GM23338 (cell line): ENCODE results near the gene PROX1. TPM values are rescaled to one million over a fixed set of nuclear protein-coding genes. Genes with fewer than 3 reads are reported as not detected.

ENCODE experiments used
- JUNB ChIP-seq: IDR thresholded peaks from one replicate; pipeline ENCODE4 v1.6.1; 2016; ENCODE audit warnings: antibody characterized with exemption; ENCODE audit not compliant: unreplicated experiment
- STAT1 ChIP-seq: IDR thresholded peaks from one replicate; pipeline ENCODE4 v1.6.1; 2016; ENCODE audit warnings: antibody characterized with exemption; ENCODE audit not compliant: unreplicated experiment
- ZNF114 ChIP-seq: fragments of 250-450 bp; sonication (Bioruptor Pico); IDR thresholded peaks from 2 replicates; pipeline ENCODE4 v1.5.0; 2020; ENCODE audit warnings: mild to moderate bottlenecking, moderate library complexity
- polyA plus RNA-seq: library from polyadenylated mRNA; unstranded; fragments of >200 nt; fragmentation: Nextera tagmentation; extraction: Ambion mirVana; gene quantifications from 2 replicates; pipeline ENCODE4 v1.2.1, GENCODE V29; 2016
- total RNA-seq: library from RNA; depleted of rRNA; stranded (reverse); fragments of >200 nt; shearing (Covaris generic); gene quantifications from 2 replicates; pipeline ENCODE4 v1.2.3, GENCODE V29; 2014
- TF ChIP-seq, protein P1 (sequence below): fragments of 250-450 bp; sonication (Bioruptor Pico); IDR thresholded peaks from 2 replicates; pipeline ENCODE4 v1.5.0; 2020; ENCODE audit warnings: mild to moderate bottlenecking, moderate library complexity
- TF ChIP-seq, protein P2 (sequence below): IDR thresholded peaks from 2 replicates; pipeline ENCODE4 v1.6.1; 2016; ENCODE audit warnings: antibody characterized with exemption
- TF ChIP-seq, protein P3 (sequence below), 2 experiments: fragments of 200-600 bp in 1 of 2; sonication (generic) in 1 of 2; conservative IDR thresholded peaks; 2 replicates each; pipeline versions ENCODE4 v1.5.1 to v1.6.1; 2016 to 2017; ENCODE audit warnings: antibody characterized with exemption in 2 of 2, low read depth in 2 of 2, mild to moderate bottlenecking in 2 of 2, moderate library complexity in 1 of 2

The PROX1 gene
- total and polyA plus RNA-seq, 2 experiments from 2014 or later = 0.49 to 0.66 TPM

DNA sequence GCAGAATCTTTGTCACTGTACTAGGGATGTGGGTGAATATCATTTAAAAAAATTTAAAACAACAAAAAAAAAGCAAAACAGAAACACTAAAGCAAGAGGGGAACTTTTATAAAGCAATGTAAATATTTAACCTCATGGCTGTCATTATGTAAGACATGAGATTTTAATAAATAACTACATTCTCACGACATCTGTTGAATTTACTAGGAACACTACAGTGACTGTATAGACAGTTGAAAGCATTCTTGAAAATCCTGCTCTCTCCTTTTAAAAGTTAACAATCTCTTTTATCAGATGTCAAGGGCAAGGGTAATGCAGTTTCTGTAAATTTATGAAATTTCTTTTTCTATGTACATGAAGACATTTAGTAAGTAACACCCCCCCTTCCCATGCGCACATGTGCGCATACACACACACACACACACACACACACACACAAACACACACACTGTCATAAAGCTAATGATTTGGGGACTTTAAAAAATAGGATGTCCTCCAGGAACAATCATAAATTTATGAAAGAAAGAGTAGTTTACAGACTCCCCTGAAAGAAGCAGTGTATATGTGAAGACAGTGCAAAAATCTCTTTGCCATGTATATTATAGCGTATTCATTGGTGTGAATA is 51.7 kb downstream of the PROX1 start (continued):
- TF ChIP-seq, protein P1, sequence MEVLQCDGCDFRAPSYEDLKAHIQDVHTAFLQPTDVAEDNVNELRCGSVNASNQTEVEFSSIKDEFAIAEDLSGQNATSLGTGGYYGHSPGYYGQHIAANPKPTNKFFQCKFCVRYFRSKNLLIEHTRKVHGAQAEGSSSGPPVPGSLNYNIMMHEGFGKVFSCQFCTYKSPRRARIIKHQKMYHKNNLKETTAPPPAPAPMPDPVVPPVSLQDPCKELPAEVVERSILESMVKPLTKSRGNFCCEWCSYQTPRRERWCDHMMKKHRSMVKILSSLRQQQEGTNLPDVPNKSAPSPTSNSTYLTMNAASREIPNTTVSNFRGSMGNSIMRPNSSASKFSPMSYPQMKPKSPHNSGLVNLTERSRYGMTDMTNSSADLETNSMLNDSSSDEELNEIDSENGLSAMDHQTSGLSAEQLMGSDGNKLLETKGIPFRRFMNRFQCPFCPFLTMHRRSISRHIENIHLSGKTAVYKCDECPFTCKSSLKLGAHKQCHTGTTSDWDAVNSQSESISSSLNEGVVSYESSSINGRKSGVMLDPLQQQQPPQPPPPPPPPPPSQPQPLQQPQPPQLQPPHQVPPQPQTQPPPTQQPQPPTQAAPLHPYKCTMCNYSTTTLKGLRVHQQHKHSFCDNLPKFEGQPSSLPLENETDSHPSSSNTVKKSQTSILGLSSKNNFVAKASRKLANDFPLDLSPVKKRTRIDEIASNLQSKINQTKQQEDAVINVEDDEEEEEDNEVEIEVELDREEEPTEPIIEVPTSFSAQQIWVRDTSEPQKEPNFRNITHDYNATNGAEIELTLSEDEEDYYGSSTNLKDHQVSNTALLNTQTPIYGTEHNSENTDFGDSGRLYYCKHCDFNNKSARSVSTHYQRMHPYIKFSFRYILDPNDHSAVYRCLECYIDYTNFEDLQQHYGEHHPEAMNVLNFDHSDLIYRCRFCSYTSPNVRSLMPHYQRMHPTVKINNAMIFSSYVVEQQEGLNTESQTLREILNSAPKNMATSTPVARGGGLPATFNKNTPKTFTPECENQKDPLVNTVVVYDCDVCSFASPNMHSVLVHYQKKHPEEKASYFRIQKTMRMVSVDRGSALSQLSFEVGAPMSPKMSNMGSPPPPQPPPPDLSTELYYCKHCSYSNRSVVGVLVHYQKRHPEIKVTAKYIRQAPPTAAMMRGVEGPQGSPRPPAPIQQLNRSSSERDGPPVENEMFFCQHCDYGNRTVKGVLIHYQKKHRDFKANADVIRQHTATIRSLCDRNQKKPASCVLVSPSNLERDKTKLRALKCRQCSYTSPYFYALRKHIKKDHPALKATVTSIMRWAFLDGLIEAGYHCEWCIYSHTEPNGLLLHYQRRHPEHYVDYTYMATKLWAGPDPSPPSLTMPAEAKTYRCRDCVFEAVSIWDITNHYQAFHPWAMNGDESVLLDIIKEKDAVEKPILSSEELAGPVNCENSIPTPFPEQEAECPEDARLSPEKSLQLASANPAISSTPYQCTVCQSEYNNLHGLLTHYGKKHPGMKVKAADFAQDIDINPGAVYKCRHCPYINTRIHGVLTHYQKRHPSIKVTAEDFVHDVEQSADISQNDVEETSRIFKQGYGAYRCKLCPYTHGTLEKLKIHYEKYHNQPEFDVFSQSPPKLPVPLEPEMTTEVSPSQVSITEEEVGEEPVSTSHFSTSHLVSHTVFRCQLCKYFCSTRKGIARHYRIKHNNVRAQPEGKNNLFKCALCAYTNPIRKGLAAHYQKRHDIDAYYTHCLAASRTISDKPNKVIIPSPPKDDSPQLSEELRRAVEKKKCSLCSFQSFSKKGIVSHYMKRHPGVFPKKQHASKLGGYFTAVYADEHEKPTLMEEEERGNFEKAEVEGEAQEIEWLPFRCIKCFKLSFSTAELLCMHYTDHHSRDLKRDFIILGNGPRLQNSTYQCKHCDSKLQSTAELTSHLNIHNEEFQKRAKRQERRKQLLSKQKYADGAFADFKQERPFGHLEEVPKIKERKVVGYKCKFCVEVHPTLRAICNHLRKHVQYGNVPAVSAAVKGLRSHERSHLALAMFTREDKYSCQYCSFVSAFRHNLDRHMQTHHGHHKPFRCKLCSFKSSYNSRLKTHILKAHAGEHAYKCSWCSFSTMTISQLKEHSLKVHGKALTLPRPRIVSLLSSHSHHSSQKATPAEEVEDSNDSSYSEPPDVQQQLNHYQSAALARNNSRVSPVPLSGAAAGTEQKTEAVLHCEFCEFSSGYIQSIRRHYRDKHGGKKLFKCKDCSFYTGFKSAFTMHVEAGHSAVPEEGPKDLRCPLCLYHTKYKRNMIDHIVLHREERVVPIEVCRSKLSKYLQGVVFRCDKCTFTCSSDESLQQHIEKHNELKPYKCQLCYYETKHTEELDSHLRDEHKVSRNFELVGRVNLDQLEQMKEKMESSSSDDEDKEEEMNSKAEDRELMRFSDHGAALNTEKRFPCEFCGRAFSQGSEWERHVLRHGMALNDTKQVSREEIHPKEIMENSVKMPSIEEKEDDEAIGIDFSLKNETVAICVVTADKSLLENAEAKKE (CRISPR knock-in tag) = no peak
- TF ChIP-seq, protein P2, sequence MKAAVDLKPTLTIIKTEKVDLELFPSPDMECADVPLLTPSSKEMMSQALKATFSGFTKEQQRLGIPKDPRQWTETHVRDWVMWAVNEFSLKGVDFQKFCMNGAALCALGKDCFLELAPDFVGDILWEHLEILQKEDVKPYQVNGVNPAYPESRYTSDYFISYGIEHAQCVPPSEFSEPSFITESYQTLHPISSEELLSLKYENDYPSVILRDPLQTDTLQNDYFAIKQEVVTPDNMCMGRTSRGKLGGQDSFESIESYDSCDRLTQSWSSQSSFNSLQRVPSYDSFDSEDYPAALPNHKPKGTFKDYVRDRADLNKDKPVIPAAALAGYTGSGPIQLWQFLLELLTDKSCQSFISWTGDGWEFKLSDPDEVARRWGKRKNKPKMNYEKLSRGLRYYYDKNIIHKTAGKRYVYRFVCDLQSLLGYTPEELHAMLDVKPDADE = no peak
- TF ChIP-seq, protein P3, sequence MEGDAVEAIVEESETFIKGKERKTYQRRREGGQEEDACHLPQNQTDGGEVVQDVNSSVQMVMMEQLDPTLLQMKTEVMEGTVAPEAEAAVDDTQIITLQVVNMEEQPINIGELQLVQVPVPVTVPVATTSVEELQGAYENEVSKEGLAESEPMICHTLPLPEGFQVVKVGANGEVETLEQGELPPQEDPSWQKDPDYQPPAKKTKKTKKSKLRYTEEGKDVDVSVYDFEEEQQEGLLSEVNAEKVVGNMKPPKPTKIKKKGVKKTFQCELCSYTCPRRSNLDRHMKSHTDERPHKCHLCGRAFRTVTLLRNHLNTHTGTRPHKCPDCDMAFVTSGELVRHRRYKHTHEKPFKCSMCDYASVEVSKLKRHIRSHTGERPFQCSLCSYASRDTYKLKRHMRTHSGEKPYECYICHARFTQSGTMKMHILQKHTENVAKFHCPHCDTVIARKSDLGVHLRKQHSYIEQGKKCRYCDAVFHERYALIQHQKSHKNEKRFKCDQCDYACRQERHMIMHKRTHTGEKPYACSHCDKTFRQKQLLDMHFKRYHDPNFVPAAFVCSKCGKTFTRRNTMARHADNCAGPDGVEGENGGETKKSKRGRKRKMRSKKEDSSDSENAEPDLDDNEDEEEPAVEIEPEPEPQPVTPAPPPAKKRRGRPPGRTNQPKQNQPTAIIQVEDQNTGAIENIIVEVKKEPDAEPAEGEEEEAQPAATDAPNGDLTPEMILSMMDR (conservative IDR thresholded peaks at IDR 0.05; ENCODE audit: low read depth in 2 of 2) = no peak
- TF ChIP-seq STAT1 (no peak), ZNF114 (no peak), JUNB (no peak)
